ENCODE measurements around the gene TAF1B. TPM values are rescaled to one million over a fixed set of nuclear protein-coding genes. Genes with fewer than 3 reads are reported as not detected.

TAF1B gene
- total RNA-seq, 2 donors from 2014 or later = 4.0 to 6.1 TPM

- no peaks in the 10 kb centered on the region for H3K27me3 ChIP-seq
- peaks cover 0 to 41% of the 10 kb centered on the region in 2 donors for H3K4me1 ChIP-seq
- DNase-seq (ENCODE audit: low spot score) = no peak
- no peak for TF ChIP-seq CTCF (IDR thresholded peaks at IDR 0.05)
- H3K4me3 ChIP-seq = no peak overlapping the region
- no peaks in the 10 kb centered on the region for H3K36me3 ChIP-seq
- no peaks in the 10 kb centered on the region for H3K9me3 ChIP-seq
- no peak overlapping the region for H3K27ac ChIP-seq
These were observed 45.4 kb upstream of the TAF1B start for GRCh38 chr2:9797681-9798556.

- no peaks in the 10 kb centered on the region for H3K36me3 ChIP-seq
- H3K4me1 ChIP-seq = peaks cover 0 to 40% of the 10 kb centered on the region in 2 donors
- no peak for TF ChIP-seq CTCF (IDR thresholded peaks at IDR 0.05)
- no peaks in the 10 kb centered on the region for H3K27me3 ChIP-seq
- no peak for DNase-seq (ENCODE audit: low spot score)
- no peaks in the 10 kb centered on the region for H3K9me3 ChIP-seq
- H3K4me3 ChIP-seq = no peak overlapping the region
- H3K27ac ChIP-seq = no peak overlapping the region
These were observed 44.2 kb upstream of the TAF1B start for GRCh38 chr2:9799011-9799596.

GRCh38 chr2:9799729-9800632, 43.3 kb upstream of the TAF1B start:
- H3K36me3 ChIP-seq = no peaks in the 10 kb centered on the region
- no peaks in the 10 kb centered on the region for H3K27me3 ChIP-seq
- H3K27ac ChIP-seq = no peak overlapping the region
- DNase-seq (ENCODE audit: low spot score) = peak; percentile 86
- H3K9me3 ChIP-seq = no peaks in the 10 kb centered on the region
- H3K4me3 ChIP-seq = no peak overlapping the region
- TF ChIP-seq CTCF (IDR thresholded peaks at IDR 0.05) = peak; percentile 93 to 98
- H3K4me1 ChIP-seq = peaks cover 0 to 40% of the 10 kb centered on the region in 2 donors

- H3K27ac ChIP-seq = peak overlapping the region; percentile 66 to 68
- H3K4me1 ChIP-seq = peaks cover 0 to 40% of the 10 kb centered on the region in 2 donors
- no peaks in the 10 kb centered on the region for H3K36me3 ChIP-seq
- no peaks in the 10 kb centered on the region for H3K27me3 ChIP-seq
- no peak overlapping the region for H3K4me3 ChIP-seq
- DNase-seq (ENCODE audit: low spot score) = no peak
- no peaks in the 10 kb centered on the region for H3K9me3 ChIP-seq
- TF ChIP-seq CTCF (IDR thresholded peaks at IDR 0.05) = no peak
These were observed 42.7 kb upstream of the TAF1B start for GRCh38 chr2:9800639-9800974.

- peaks cover 0 to 40% of the 10 kb centered on the region in 2 donors for H3K4me1 ChIP-seq
- DNase-seq (ENCODE audit: low spot score) = peak; percentile 66
These were observed 42.1 kb upstream of the TAF1B start for GRCh38 chr2:9800975-9801726.

More at GRCh38 chr2:9800975-9801726, 42.1 kb upstream of the TAF1B start:
- no peaks in the 10 kb centered on the region for H3K36me3 ChIP-seq
- H3K4me3 ChIP-seq = no peak overlapping the region
- H3K27ac ChIP-seq = peak overlapping the region; percentile 66 to 68
- no peaks in the 10 kb centered on the region for H3K9me3 ChIP-seq
- no peak for TF ChIP-seq CTCF (IDR thresholded peaks at IDR 0.05)
- no peaks in the 10 kb centered on the region for H3K27me3 ChIP-seq

All from right atrium auricular region (tissue), 2 donors.